Activated naive CD8-positive, alpha-beta T cell treated with anti-CD3 and anti-CD28 coated beads, Interleukin-2, amount 50 U/mL, for 24 hours (primary cell): Measurements from ENCODE around the gene WIZ.
"Not testable (repeated sequence)": the region's sequence is repeated elsewhere in the genome, so short reads cannot be mapped to it uniquely, and the experiment has no call there.

Source experiments
- ATAC-seq: fragments of 150-1000 bp; cut with Tn5 transposase; one replicate; pipeline ENCODE4 v1.10.0; 2021
- DNase-seq: peaks from one replicate; pipeline ENCODE4 v3.0.0; 2021
- H3K27ac Mint-ChIP-seq: one replicate; pipeline ENCODE4 v1.8.0; 2021; ENCODE audit warnings: mild to moderate bottlenecking, mixed read lengths
- H3K27me3 Mint-ChIP-seq: one replicate; pipeline ENCODE4 v1.8.0; 2021; ENCODE audit warnings: mixed read lengths
- H3K36me3 Mint-ChIP-seq: one replicate; pipeline ENCODE4 v1.8.0; 2021; ENCODE audit warnings: low read depth, mixed read lengths
- H3K4me1 Mint-ChIP-seq: one replicate; pipeline ENCODE4 v1.8.0; 2021; ENCODE audit warnings: mixed read lengths
- H3K4me3 Mint-ChIP-seq: one replicate; pipeline ENCODE4 v1.8.0; 2021; ENCODE audit warnings: mild to moderate bottlenecking, moderate library complexity, mixed read lengths
- H3K9me3 Mint-ChIP-seq: one replicate; pipeline ENCODE4 v1.8.0; 2021; ENCODE audit warnings: mixed read lengths

The WIZ gene

GRCh38 chr19:15400521-15401396 lies 49.0 kb downstream of the WIZ start:
- DNase-seq (no peak), ATAC-seq (no peak)
- Mint-ChIP-seq H3K9me3 (no peaks in the 10 kb centered on the region), H3K36me3 (peaks cover 18% of the 10 kb centered on the region), H3K27ac (no peak overlapping the region), H3K27me3 (no peaks in the 10 kb centered on the region), H3K4me3 (no peak overlapping the region), H3K4me1 (peaks cover 17% of the 10 kb centered on the region)

GRCh38 chr19:15399635-15400034 lies 50.1 kb downstream of the WIZ start:
- no peak for DNase-seq
- H3K27ac Mint-ChIP-seq: no peak overlapping the region
- H3K27me3 Mint-ChIP-seq: no peaks in the 10 kb centered on the region
- no peak overlapping the region for H3K4me3 Mint-ChIP-seq
- ATAC-seq: no peak
- peaks cover 18% of the 10 kb centered on the region for H3K36me3 Mint-ChIP-seq
- no peaks in the 10 kb centered on the region for H3K9me3 Mint-ChIP-seq
- peaks cover 15% of the 10 kb centered on the region for H3K4me1 Mint-ChIP-seq

GRCh38 chr19:15399234-15399515 lies 50.6 kb downstream of the WIZ start:
- Mint-ChIP-seq H3K4me1 (peaks cover 11% of the 10 kb centered on the region), H3K36me3 (peaks cover 19% of the 10 kb centered on the region)

GRCh38 chr19:15398501-15399233 lies 51.1 kb downstream of the WIZ start:
- Mint-ChIP-seq H3K27me3 (no peaks in the 10 kb centered on the region), H3K27ac (no peak overlapping the region), H3K36me3 (peaks cover 24% of the 10 kb centered on the region), H3K4me3 (no peak overlapping the region), H3K4me1 (peaks cover 10% of the 10 kb centered on the region), H3K9me3 (no peaks in the 10 kb centered on the region)
- ATAC-seq (no peak), DNase-seq (no peak)

More at GRCh38 chr19:15399234-15399515, 50.6 kb downstream of the WIZ start:
- Mint-ChIP-seq H3K27me3 (no peaks in the 10 kb centered on the region), H3K9me3 (no peaks in the 10 kb centered on the region), H3K27ac (no peak overlapping the region), H3K4me3 (no peak overlapping the region)
- ATAC-seq (no peak), DNase-seq (no peak)

GRCh38 chr19:15397782-15398181 lies 52.0 kb downstream of the WIZ start:
- H3K27me3 Mint-ChIP-seq: no peaks in the 10 kb centered on the region
- peak overlapping the region; percentile 10 for H3K27ac Mint-ChIP-seq
- no peaks in the 10 kb centered on the region for H3K9me3 Mint-ChIP-seq
- H3K4me3 Mint-ChIP-seq: no peak overlapping the region
- DNase-seq (no peak), ATAC-seq (no peak)
- peaks cover 32% of the 10 kb centered on the region for H3K36me3 Mint-ChIP-seq
- H3K4me1 Mint-ChIP-seq: peaks cover 12% of the 10 kb centered on the region

- H3K27me3 Mint-ChIP-seq: no peaks in the 10 kb centered on the region
- peak overlapping the region; percentile 10 for H3K27ac Mint-ChIP-seq
- H3K4me1 Mint-ChIP-seq: peaks cover 12% of the 10 kb centered on the region
- H3K4me3 Mint-ChIP-seq: no peak overlapping the region
- ATAC-seq (no peak), DNase-seq (no peak)
- H3K9me3 Mint-ChIP-seq: no peaks in the 10 kb centered on the region
- peaks cover 33% of the 10 kb centered on the region for H3K36me3 Mint-ChIP-seq
These were observed 52.5 kb downstream of the WIZ start for GRCh38 chr19:15397236-15397635.

GRCh38 chr19:15396436-15396835 lies 53.3 kb downstream of the WIZ start:
- Mint-ChIP-seq H3K27ac (peak overlapping the region; percentile 4), H3K9me3 (no peaks in the 10 kb centered on the region), H3K27me3 (no peaks in the 10 kb centered on the region), H3K4me1 (peaks cover 12% of the 10 kb centered on the region), H3K4me3 (no peak overlapping the region), H3K36me3 (peaks cover 34% of the 10 kb centered on the region)
- DNase-seq: no peak
- ATAC-seq: no peak

- not testable (repeated sequence) for DNase-seq, H3K9me3 Mint-ChIP-seq, ATAC-seq, H3K4me3 Mint-ChIP-seq, H3K27ac Mint-ChIP-seq, H3K27me3 Mint-ChIP-seq
- Mint-ChIP-seq H3K36me3 (peaks cover 39% of the 10 kb centered on the region), H3K4me1 (peaks cover 12% of the 10 kb centered on the region)
These were observed 54.5 kb downstream of the WIZ start for GRCh38 chr19:15395251-15395650.

- H3K27ac Mint-ChIP-seq: peak overlapping the region; percentile 32
These were observed 55.3 kb downstream of the WIZ start for GRCh38 chr19:15394426-15394825.

GRCh38 chr19:15393963-15394362 lies 55.8 kb downstream of the WIZ start:
- Mint-ChIP-seq H3K4me1 (peaks cover 12% of the 10 kb centered on the region), H3K9me3 (no peaks in the 10 kb centered on the region), H3K27me3 (no peaks in the 10 kb centered on the region), H3K27ac (peak overlapping the region; percentile 32), H3K36me3 (peaks cover 42% of the 10 kb centered on the region), H3K4me3 (no peak overlapping the region)
- DNase-seq: no peak
- ATAC-seq: no peak

More at GRCh38 chr19:15394426-15394825, 55.3 kb downstream of the WIZ start:
- Mint-ChIP-seq H3K4me1 (peaks cover 12% of the 10 kb centered on the region), H3K27me3 (no peaks in the 10 kb centered on the region), H3K36me3 (peaks cover 39% of the 10 kb centered on the region), H3K9me3 (no peaks in the 10 kb centered on the region), H3K4me3 (no peak overlapping the region)
- ATAC-seq (no peak), DNase-seq (no peak)

GRCh38 chr19:15390814-15391213 lies 58.9 kb downstream of the WIZ start:
- Mint-ChIP-seq H3K4me1 (peaks cover 8% of the 10 kb centered on the region), H3K27ac (peak overlapping the region; percentile 37), H3K9me3 (no peaks in the 10 kb centered on the region), H3K4me3 (no peak overlapping the region), H3K27me3 (no peaks in the 10 kb centered on the region), H3K36me3 (peaks cover 26% of the 10 kb centered on the region)
- DNase-seq (no peak), ATAC-seq (no peak)

- peak overlapping the region; percentile 34 for H3K4me3 Mint-ChIP-seq
- H3K4me1 Mint-ChIP-seq: peaks cover 39% of the 10 kb centered on the region
- no peak for ATAC-seq
- H3K9me3 Mint-ChIP-seq: no peaks in the 10 kb centered on the region
- peaks cover 2% of the 10 kb centered on the region for H3K27me3 Mint-ChIP-seq
- peaks cover 16% of the 10 kb centered on the region for H3K36me3 Mint-ChIP-seq
- peak overlapping the region; percentile 86 for H3K27ac Mint-ChIP-seq
- no peak for DNase-seq
These were observed 67.9 kb downstream of the WIZ start for GRCh38 chr19:15381864-15382263.

GRCh38 chr19:15381429-15381828 lies 68.3 kb downstream of the WIZ start:
- DNase-seq (no peak), ATAC-seq (no peak)
- Mint-ChIP-seq H3K4me3 (peak overlapping the region; percentile 34), H3K36me3 (peaks cover 16% of the 10 kb centered on the region), H3K27me3 (peaks cover 2% of the 10 kb centered on the region), H3K27ac (peak overlapping the region; percentile 86), H3K9me3 (no peaks in the 10 kb centered on the region), H3K4me1 (peaks cover 44% of the 10 kb centered on the region)

- DNase-seq (no peak), ATAC-seq (peak; percentile 13)
- Mint-ChIP-seq H3K27me3 (peaks cover 2% of the 10 kb centered on the region), H3K27ac (peak overlapping the region; percentile 99), H3K36me3 (peaks cover 20% of the 10 kb centered on the region), H3K4me3 (peak overlapping the region; percentile 95), H3K4me1 (peaks cover 48% of the 10 kb centered on the region), H3K9me3 (no peaks in the 10 kb centered on the region)
These were observed 69.6 kb downstream of the WIZ start for GRCh38 chr19:15379999-15380647.
